Smooth muscle cell (in vitro differentiated cells): ENCODE data around the gene TMCO6. TPM values are rescaled to one million over a fixed set of nuclear protein-coding genes. Genes with fewer than 3 reads are reported as not detected.
"Not testable (repeated sequence)": the region's sequence is repeated elsewhere in the genome, so short reads cannot be mapped to it uniquely, and the experiment has no call there.

ENCODE experiments used
- DNase-seq: peaks from one replicate; lab custom pipeline; 2025; ENCODE audit not compliant: unreplicated experiment; lab: John Stamatoyannopoulos, UW
- H2AFZ ChIP-seq: fragments of 200-600 bp; sonication (generic); 2 replicates; pipeline ENCODE4 v1.6.0; 2016; ENCODE audit warnings: antibody characterized with exemption, low read depth, mild to moderate bottlenecking
- H3F3A ChIP-seq: fragments of 200-600 bp; sonication (generic); 2 replicates; pipeline ENCODE4 v1.6.0; 2017; ENCODE audit warnings: antibody characterized with exemption, low read depth
- H3K27ac ChIP-seq: fragments of 200-600 bp; sonication (generic); 2 replicates; pipeline ENCODE4 v1.5.1; 2016; ENCODE audit warnings: low read depth, mild to moderate bottlenecking
- H3K27me3 ChIP-seq: fragments of 200-600 bp; sonication (generic); 2 replicates; pipeline ENCODE4 v1.6.1; 2016; ENCODE audit warnings: low read depth, mild to moderate bottlenecking
- H3K36me3 ChIP-seq: fragments of 200-600 bp; sonication (generic); 2 replicates; pipeline ENCODE4 v1.5.1; 2016; ENCODE audit warnings: low read depth
- H3K4me1 ChIP-seq: fragments of 200-600 bp; sonication (generic); 2 replicates; pipeline ENCODE4 v1.5.1; 2016; ENCODE audit warnings: low read depth
- H3K4me2 ChIP-seq: fragments of 200-600 bp; sonication (generic); 2 replicates; pipeline ENCODE4 v1.6.0; 2016; ENCODE audit warnings: mild to moderate bottlenecking
- H3K4me3 ChIP-seq: fragments of 200-600 bp; sonication (generic); 2 replicates; pipeline ENCODE4 v1.5.1; 2016; ENCODE audit warnings: mild to moderate bottlenecking
- H3K79me2 ChIP-seq: fragments of 200-600 bp; sonication (generic); 2 replicates; pipeline ENCODE4 v1.6.0; 2016; ENCODE audit warnings: low read depth, mild to moderate bottlenecking
- H3K9ac ChIP-seq: fragments of 200-600 bp; sonication (generic); 2 replicates; pipeline ENCODE4 v1.6.0; 2016; ENCODE audit warnings: low read depth
- H3K9me3 ChIP-seq: fragments of 200-600 bp; sonication (generic); replicated peaks from 2 replicates; pipeline ENCODE4 v1.5.1; 2016; ENCODE audit warnings: low read depth
- H4K20me1 ChIP-seq: fragments of 200-600 bp; sonication (generic); 2 replicates; pipeline ENCODE4 v1.6.0; 2016; ENCODE audit warnings: low read depth
- CTCF ChIP-seq: fragments of 200-600 bp; sonication (generic); IDR thresholded peaks from 2 replicates; pipeline ENCODE4 v1.5.1; 2017; ENCODE audit warnings: borderline replicate concordance, mild to moderate bottlenecking, antibody characterized with exemption; ENCODE audit not compliant: insufficient read depth, poor library complexity, severe bottlenecking
- WGBS: methylation state at CpG from one replicate; pipeline ENCODE4 v1.1.7; 2016; ENCODE audit warnings: low lambda C conversion rate; 5-methylcytosine and 5-hydroxymethylcytosine counted together
- polyA plus RNA-seq: library from polyadenylated mRNA; unstranded; fragments of >200 nt; fragmentation: Nextera tagmentation; extraction: Ambion mirVana; gene quantifications from 2 replicates; pipeline ENCODE4 v1.2.1, GENCODE V29; 2016
- total RNA-seq: library from RNA; depleted of rRNA; stranded (reverse); fragments of >200 nt; gene quantifications from 2 replicates; pipeline ENCODE4 v1.2.3, GENCODE V29; 2014

Gene TMCO6
- total and polyA plus RNA-seq, 2 experiments from 2014 or later: 5.9 to 11.4 TPM

DNA sequence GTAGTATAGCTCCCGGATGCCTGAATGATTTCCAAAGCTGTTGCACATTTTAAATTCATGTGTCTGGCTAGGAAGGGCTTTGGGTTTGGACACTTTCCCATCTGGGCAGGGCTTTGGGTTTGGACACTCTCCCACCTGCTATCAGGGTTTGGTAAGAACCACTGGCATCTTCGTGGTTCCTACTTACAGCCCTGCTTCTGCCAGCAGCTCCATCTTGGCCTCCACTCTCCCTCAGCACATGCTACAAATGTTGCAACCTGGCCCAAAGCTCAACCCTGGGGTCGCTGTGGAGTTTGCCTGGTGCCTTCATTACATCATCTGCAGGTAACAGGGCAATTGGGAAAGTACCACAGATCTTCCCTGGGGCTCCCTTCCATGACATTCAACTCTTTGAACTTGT lies 3.5 kb downstream of the TMCO6 start:
- WGBS: 94% methylated on average over 3 of the region's 3 CpGs
- no peaks in the 10 kb centered on the region for H3K27me3 ChIP-seq
- H3F3A ChIP-seq: no peaks in the 10 kb centered on the region
- H2AFZ ChIP-seq: no peak overlapping the region
- peaks cover 12% of the 10 kb centered on the region for H3K79me2 ChIP-seq
- H3K4me2 ChIP-seq: no peak overlapping the region
- TF ChIP-seq CTCF: no peak
- peaks cover 11% of the 10 kb centered on the region for H3K4me1 ChIP-seq
- no peak overlapping the region for H3K9ac ChIP-seq
- no peak overlapping the region for H3K27ac ChIP-seq
- no peaks in the 10 kb centered on the region for H3K9me3 ChIP-seq
- DNase-seq: no peak
- no peaks in the 10 kb centered on the region for H4K20me1 ChIP-seq
- H3K4me3 ChIP-seq: no peak overlapping the region
- no peaks in the 10 kb centered on the region for H3K36me3 ChIP-seq

- no peak for DNase-seq
- H3K27me3 ChIP-seq: no peaks in the 10 kb centered on the region
- peak overlapping the region; percentile 87 for H3K4me3 ChIP-seq
- WGBS: 3% methylated on average over 27 of the region's 27 CpGs
- peak overlapping the region; percentile 69 for H2AFZ ChIP-seq
- peak overlapping the region; percentile 95 for H3K4me2 ChIP-seq
- peak overlapping the region; percentile 57 for H3K27ac ChIP-seq
- H3K79me2 ChIP-seq: peaks cover 26% of the 10 kb centered on the region
- peak overlapping the region; percentile 83 for H3K9ac ChIP-seq
- peaks cover 11% of the 10 kb centered on the region for H3K36me3 ChIP-seq
- no peaks in the 10 kb centered on the region for H3F3A ChIP-seq
- TF ChIP-seq CTCF: no peak
- peaks cover 13% of the 10 kb centered on the region for H3K4me1 ChIP-seq
- no peaks in the 10 kb centered on the region for H3K9me3 ChIP-seq
- no peaks in the 10 kb centered on the region for H4K20me1 ChIP-seq
Observed at GRCh38 chr5:140647042-140647419, 7.8 kb downstream of the TMCO6 start.

DNA sequence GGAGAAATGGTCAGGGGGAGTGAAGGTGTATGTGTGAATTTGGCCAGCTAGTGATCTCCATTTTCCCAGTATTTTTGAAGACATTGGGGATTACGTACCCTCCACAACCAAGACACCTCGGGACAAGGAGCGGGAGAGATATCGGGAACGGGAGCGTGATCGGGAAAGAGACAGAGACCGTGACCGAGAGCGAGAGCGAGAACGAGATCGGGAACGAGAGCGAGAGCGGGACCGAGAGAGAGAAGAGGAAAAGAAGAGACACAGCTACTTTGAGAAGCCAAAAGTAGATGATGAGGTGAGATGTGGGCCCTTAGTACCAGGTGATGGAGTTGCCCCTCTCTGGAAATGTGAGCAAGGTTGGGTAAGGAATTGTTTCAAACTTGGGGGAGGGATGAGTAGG lies 19.6 kb downstream of the TMCO6 start:
- Histone ChIP-seq H3K4me3 (no peak overlapping the region), H3K79me2 (no peaks in the 10 kb centered on the region), H3F3A (peaks cover 10% of the 10 kb centered on the region), H3K4me1 (no peaks in the 10 kb centered on the region), H3K9ac (no peak overlapping the region), H3K36me3 (peaks cover 29% of the 10 kb centered on the region), H4K20me1 (no peaks in the 10 kb centered on the region), H2AFZ (no peak overlapping the region), H3K4me2 (no peak overlapping the region), H3K27me3 (no peaks in the 10 kb centered on the region), H3K27ac (no peak overlapping the region), H3K9me3 (no peaks in the 10 kb centered on the region)
- DNase-seq: no peak
- TF ChIP-seq CTCF: no peak
- WGBS: 98% methylated on average over 17 of the region's 17 CpGs

GRCh38 chr5:140660371-140660770 lies 21.1 kb downstream of the TMCO6 start:
- 92% methylated on average over 6 of the region's 6 CpGs for WGBS
- H3K9me3 ChIP-seq, H2AFZ ChIP-seq, DNase-seq, H3K4me3 ChIP-seq, H3K27me3 ChIP-seq, H3K4me2 ChIP-seq, H3K27ac ChIP-seq, H3F3A ChIP-seq, H3K4me1 ChIP-seq, H3K79me2 ChIP-seq, H4K20me1 ChIP-seq, H3K9ac ChIP-seq: not testable (repeated sequence)
- H3K36me3 ChIP-seq: peaks cover 17% of the 10 kb centered on the region
